Uterus (tissue), 2 donors: Measurements from ENCODE around the gene DNAH1.

Experiments
- POLR2A ChIP-seq, 2 donors: fragments of 450-650 bp; IDR thresholded peaks; one replicate each; pipeline ENCODE4 v1.6.1; 2016; ENCODE audit warnings: antibody characterized with exemption in 2 of 2, mild to moderate bottlenecking in 1 of 2, moderate library complexity in 1 of 2
- TF ChIP-seq, protein P1 (sequence below), 4 experiments: fragments of 200-600 bp in 2 of 4; fragments of 450-650 bp in 2 of 4; sonication (generic) in 2 of 4; IDR thresholded peaks; one replicate each; pipeline ENCODE4 v1.5.1; 2016 to 2019; ENCODE audit warnings: antibody characterized with exemption in 4 of 4, mild to moderate bottlenecking in 2 of 4, moderate library complexity in 1 of 4

DNA sequence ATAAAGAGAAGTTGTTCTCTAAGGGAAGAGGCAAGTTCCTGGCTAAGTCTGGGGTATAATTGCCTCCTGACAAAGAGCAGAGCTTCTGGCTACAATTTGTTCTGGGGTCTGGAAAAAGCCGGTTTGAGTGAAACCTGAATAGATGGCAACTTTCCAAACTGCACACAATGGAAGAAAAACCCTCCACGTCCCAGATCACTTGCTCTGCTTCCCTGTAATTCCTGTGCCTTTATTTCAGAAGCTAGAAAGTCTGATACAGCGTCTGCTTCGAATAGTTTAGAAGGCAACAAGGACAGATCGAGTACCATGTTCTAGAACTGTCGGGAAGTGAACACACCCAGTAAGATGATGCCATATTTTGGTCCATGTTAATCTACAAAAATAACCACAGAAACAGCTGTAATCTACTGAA, 36.1 kb upstream of the DNAH1 start:
- TF ChIP-seq, protein P1, sequence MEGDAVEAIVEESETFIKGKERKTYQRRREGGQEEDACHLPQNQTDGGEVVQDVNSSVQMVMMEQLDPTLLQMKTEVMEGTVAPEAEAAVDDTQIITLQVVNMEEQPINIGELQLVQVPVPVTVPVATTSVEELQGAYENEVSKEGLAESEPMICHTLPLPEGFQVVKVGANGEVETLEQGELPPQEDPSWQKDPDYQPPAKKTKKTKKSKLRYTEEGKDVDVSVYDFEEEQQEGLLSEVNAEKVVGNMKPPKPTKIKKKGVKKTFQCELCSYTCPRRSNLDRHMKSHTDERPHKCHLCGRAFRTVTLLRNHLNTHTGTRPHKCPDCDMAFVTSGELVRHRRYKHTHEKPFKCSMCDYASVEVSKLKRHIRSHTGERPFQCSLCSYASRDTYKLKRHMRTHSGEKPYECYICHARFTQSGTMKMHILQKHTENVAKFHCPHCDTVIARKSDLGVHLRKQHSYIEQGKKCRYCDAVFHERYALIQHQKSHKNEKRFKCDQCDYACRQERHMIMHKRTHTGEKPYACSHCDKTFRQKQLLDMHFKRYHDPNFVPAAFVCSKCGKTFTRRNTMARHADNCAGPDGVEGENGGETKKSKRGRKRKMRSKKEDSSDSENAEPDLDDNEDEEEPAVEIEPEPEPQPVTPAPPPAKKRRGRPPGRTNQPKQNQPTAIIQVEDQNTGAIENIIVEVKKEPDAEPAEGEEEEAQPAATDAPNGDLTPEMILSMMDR (IDR thresholded peaks at IDR 0.05), result no peak
- no peak for TF ChIP-seq POLR2A (IDR thresholded peaks at IDR 0.05)
